Suprapubic skin (tissue), 4 donors: Measurements from ENCODE around the gene DHX58. TPM values are rescaled to one million over a fixed set of nuclear protein-coding genes. Genes with fewer than 3 reads are reported as not detected.

Experiments used
- DNase-seq, 2 donors: peaks; one replicate each; pipeline ENCODE4 v3.0.0-alpha.2; 2019; ENCODE audit warnings: low spot score in 2 of 2
- H3K27ac ChIP-seq: fragments of 200-600 bp; sonication (generic); one replicate; pipeline ENCODE4 v1.5.1; 2019
- H3K27me3 ChIP-seq: fragments of 200-600 bp; sonication (generic); one replicate; pipeline ENCODE4 v1.5.1; 2019
- H3K36me3 ChIP-seq: fragments of 200-600 bp; sonication (generic); one replicate; pipeline ENCODE4 v1.5.1; 2019
- H3K4me1 ChIP-seq: fragments of 200-600 bp; sonication (generic); one replicate; pipeline ENCODE4 v1.5.1; 2019
- H3K4me3 ChIP-seq: fragments of 200-600 bp; sonication (generic); one replicate; pipeline ENCODE4 v1.5.1; 2019; ENCODE audit warnings: mild to moderate bottlenecking
- H3K9me3 ChIP-seq: fragments of 200-600 bp; sonication (generic); one replicate; pipeline ENCODE4 v1.5.1; 2019
- CTCF ChIP-seq, 2 donors: fragments of 200-600 bp in 1 of 2; fragments of 450-650 bp in 1 of 2; sonication (generic) in 1 of 2; IDR thresholded peaks; one replicate each; pipeline ENCODE4 v1.5.1; 2016 to 2019; ENCODE audit warnings: antibody characterized with exemption in 2 of 2, mild to moderate bottlenecking in 1 of 2, moderate library complexity in 1 of 2
- EP300 ChIP-seq: sonication (generic); formaldehyde crosslinking; IDR thresholded peaks from one replicate; pipeline ENCODE4 v1.6.1; 2017; ENCODE audit warnings: antibody characterized with exemption
- POLR2A ChIP-seq, 2 donors: fragments of 450-650 bp; IDR thresholded peaks; one replicate each; pipeline ENCODE4 v1.6.1; 2017; ENCODE audit warnings: antibody characterized with exemption in 2 of 2, mild to moderate bottlenecking in 2 of 2, moderate library complexity in 2 of 2
- POLR2AphosphoS5 ChIP-seq, 3 donors: sonication (generic); formaldehyde crosslinking; IDR thresholded peaks; one replicate each; pipeline ENCODE4 v1.6.1; 2017; ENCODE audit warnings: antibody characterized with exemption in 3 of 3
- WGBS: methylation state at CpG from one replicate; pipeline ENCODE4 v1.1.5; 2018; 5-methylcytosine and 5-hydroxymethylcytosine counted together
- total RNA-seq, 4 donors: library from RNA; depleted of rRNA; stranded (reverse); fragments of >200 nt; gene quantifications; one replicate each; pipeline ENCODE4 v1.1.0, GENCODE V29; 2016

The DHX58 gene
- total RNA-seq, 4 donors from 2014 or later: 8.2 to 14.2 (median 11.9) TPM

- Histone ChIP-seq H3K9me3 (no peaks in the 10 kb centered on the region), H3K36me3 (no peaks in the 10 kb centered on the region), H3K4me3 (no peak overlapping the region), H3K4me1 (peaks cover 6% of the 10 kb centered on the region), H3K27me3 (peaks cover 30% of the 10 kb centered on the region), H3K27ac (no peak overlapping the region)
- TF ChIP-seq POLR2A (IDR thresholded peaks at IDR 0.05) (no peak), POLR2AphosphoS5 (IDR thresholded peaks at IDR 0.05) (no peak), CTCF (IDR thresholded peaks at IDR 0.05) (no peak), EP300 (no peak)
- WGBS: 55% methylated on average over 5 of the region's 6 CpGs
- DNase-seq: no peak
These were observed 19.6 kb downstream of the DHX58 start for GRCh38 chr17:42092939-42093338.

DNA sequence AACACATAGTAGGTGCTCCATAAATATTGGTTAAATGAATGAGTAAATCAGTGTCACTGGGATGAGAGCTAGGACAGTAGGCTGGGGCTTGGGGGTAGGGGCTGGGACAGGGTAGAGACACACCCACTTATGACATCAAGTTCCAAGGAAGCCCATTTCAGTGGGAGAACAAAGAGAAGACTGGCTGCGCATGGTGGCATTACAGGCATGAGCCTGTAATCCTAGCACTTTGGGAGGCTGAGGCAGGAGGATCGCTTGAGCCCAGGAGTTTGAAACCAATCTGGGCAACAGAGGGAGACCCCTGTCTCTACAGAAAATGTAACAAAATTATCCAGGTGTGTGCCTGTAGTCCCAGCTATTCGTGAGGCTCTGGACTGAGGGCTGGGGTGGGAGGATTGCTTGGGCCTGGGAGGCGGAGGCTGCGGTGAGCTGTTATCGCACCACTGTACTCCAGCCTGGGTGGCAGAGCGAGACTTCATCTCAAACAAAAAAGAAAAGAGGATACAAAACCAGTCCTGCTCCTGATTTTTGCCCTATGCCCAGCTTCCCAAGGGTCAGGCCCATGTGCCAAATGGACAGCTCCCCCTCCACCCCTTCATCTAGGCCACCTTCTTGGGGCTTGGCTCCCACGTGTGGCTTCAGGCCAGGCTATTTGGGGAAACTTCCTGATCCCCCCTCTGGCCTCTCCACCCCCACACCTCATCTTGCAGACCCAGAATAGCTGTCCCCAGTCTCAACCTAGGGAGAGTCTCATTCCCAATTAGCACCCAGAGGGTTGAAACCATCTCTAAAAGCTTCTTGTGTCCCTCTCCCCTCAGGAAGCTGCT lies 21.3 kb downstream of the DHX58 start:
- no peak for TF ChIP-seq POLR2A (IDR thresholded peaks at IDR 0.05)
- TF ChIP-seq EP300: no peak
- TF ChIP-seq POLR2AphosphoS5 (IDR thresholded peaks at IDR 0.05): no peak
- TF ChIP-seq CTCF (IDR thresholded peaks at IDR 0.05): no peak
- peaks cover 14% of the 10 kb centered on the region for H3K27me3 ChIP-seq
- H3K4me1 ChIP-seq: no peaks in the 10 kb centered on the region
- H3K4me3 ChIP-seq: no peak overlapping the region
- no peaks in the 10 kb centered on the region for H3K9me3 ChIP-seq
- H3K36me3 ChIP-seq: no peaks in the 10 kb centered on the region
- DNase-seq: no peak
- no peak overlapping the region for H3K27ac ChIP-seq
- WGBS: 88% methylated on average over 8 of the region's 8 CpGs

GRCh38 chr17:42088736-42089135 lies 23.8 kb downstream of the DHX58 start:
- TF ChIP-seq CTCF (IDR thresholded peaks at IDR 0.05) (no peak), EP300 (no peak), POLR2AphosphoS5 (IDR thresholded peaks at IDR 0.05) (no peak)
- Histone ChIP-seq H3K27me3 (peaks cover 14% of the 10 kb centered on the region), H3K4me1 (no peaks in the 10 kb centered on the region), H3K36me3 (no peaks in the 10 kb centered on the region), H3K27ac (no peak overlapping the region), H3K9me3 (no peaks in the 10 kb centered on the region), H3K4me3 (no peak overlapping the region)
- WGBS: 93% methylated on average over 8 of the region's 8 CpGs
- no peak for DNase-seq

DNA sequence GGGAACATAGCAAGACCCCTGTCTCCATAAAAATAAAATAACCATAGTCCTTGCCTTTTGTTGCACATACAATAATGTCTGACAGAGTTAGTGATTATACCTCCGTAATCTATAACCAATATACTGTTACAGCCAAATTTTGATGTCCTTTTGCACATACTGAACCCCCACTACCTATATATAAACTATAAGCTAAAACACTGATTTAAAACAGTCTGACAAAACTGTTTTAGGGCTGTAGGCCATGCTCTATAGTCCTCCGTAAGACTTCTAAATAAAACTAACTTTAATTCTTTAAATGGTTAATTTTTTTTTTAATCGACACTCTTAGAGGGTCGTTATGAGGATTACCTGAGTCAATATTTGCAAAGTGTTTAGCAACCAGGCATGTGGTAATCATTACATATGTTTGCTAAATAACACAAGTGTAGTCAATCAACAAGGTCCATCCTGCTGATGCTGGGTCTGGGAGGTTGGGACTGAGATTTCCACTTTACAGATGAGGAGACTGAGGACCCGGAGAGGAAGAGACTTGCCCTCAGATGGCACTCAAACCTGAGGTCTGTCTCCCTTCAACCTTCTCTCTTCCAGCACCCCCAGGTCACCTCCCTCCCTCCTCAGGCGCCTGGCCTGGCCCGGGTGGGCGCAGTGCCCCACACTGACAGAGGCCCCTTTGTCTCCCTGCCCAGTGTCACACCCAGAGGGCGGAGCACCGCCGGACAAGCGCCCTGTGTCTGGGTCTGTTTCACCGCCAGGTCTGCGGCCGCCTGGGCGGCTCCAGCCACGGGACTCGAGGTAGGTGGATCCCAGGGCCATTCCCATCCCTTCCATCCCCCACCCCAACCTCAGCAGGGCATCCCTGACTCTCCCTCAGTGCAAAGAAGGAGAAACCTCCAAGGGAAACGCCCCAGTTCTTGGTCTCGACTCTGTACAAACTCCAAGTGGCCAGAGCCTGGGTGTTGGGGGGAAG lies 24.5 kb downstream of the DHX58 start:
- no peak for TF ChIP-seq EP300
- TF ChIP-seq POLR2AphosphoS5 (IDR thresholded peaks at IDR 0.05): no peak
- no peak for TF ChIP-seq POLR2A (IDR thresholded peaks at IDR 0.05)
- no peak for TF ChIP-seq CTCF (IDR thresholded peaks at IDR 0.05)
- H3K27ac ChIP-seq: no peak overlapping the region
- 56% methylated on average over 17 of the region's 20 CpGs for WGBS
- H3K27me3 ChIP-seq: peaks cover 14% of the 10 kb centered on the region
- DNase-seq: no peak
- H3K4me3 ChIP-seq: no peak overlapping the region
- no peaks in the 10 kb centered on the region for H3K36me3 ChIP-seq
- no peaks in the 10 kb centered on the region for H3K4me1 ChIP-seq
- H3K9me3 ChIP-seq: no peaks in the 10 kb centered on the region
